NCI-H526 (cell line): ENCODE data around the gene NPAS3.

ENCODE experiments used
- DNase-seq, 2 experiments: peaks; one replicate each; lab custom pipeline; 2025; lab: John Stamatoyannopoulos, UW

The NPAS3 gene

GRCh38 chr14:33679461-33680225 lies 741.0 kb downstream of the NPAS3 start:
- no peak for DNase-seq

GRCh38 chr14:33680873-33681272 lies 742.2 kb downstream of the NPAS3 start:
- no peak for DNase-seq

GRCh38 chr14:33682760-33683159 lies 744.1 kb downstream of the NPAS3 start:
- peak in 1 of 2 experiments; percentile 6 for DNase-seq

GRCh38 chr14:33685026-33685425 lies 746.3 kb downstream of the NPAS3 start:
- no peak for DNase-seq

GRCh38 chr14:33685698-33686097 lies 747.0 kb downstream of the NPAS3 start:
- DNase-seq: no peak

- no peak for DNase-seq
Observed at GRCh38 chr14:33686218-33686617, 747.5 kb downstream of the NPAS3 start.

- DNase-seq: no peak
Observed at GRCh38 chr14:33686856-33687255, 748.2 kb downstream of the NPAS3 start.

GRCh38 chr14:33689680-33690079 lies 751.0 kb downstream of the NPAS3 start:
- DNase-seq: no peak

GRCh38 chr14:33691907-33692306 lies 753.2 kb downstream of the NPAS3 start:
- no peak for DNase-seq

GRCh38 chr14:33692762-33693161 lies 754.1 kb downstream of the NPAS3 start:
- no peak for DNase-seq

- no peak for DNase-seq
Observed at GRCh38 chr14:33693237-33693636, 754.6 kb downstream of the NPAS3 start.

- no peak for DNase-seq
Observed at GRCh38 chr14:33696165-33696564, 757.5 kb downstream of the NPAS3 start.

GRCh38 chr14:33699300-33699983 lies 760.8 kb downstream of the NPAS3 start:
- DNase-seq: no peak

- DNase-seq: no peak
Observed at GRCh38 chr14:33700052-33700451, 761.4 kb downstream of the NPAS3 start.

GRCh38 chr14:33702293-33702692 lies 763.6 kb downstream of the NPAS3 start:
- no peak for DNase-seq

GRCh38 chr14:33704481-33704880 lies 765.8 kb downstream of the NPAS3 start:
- DNase-seq: peak in 1 of 2 experiments; percentile 30

GRCh38 chr14:33705490-33705889 lies 766.8 kb downstream of the NPAS3 start:
- no peak for DNase-seq

- no peak for DNase-seq
Observed at GRCh38 chr14:33707716-33708115, 769.0 kb downstream of the NPAS3 start.

- no peak for DNase-seq
Observed at GRCh38 chr14:33709283-33709682, 770.6 kb downstream of the NPAS3 start.

GRCh38 chr14:33709711-33710110 lies 771.0 kb downstream of the NPAS3 start:
- DNase-seq: no peak

GRCh38 chr14:33710273-33710672 lies 771.6 kb downstream of the NPAS3 start:
- DNase-seq: no peak

- no peak for DNase-seq
Observed at GRCh38 chr14:33711194-33711593, 772.5 kb downstream of the NPAS3 start.

GRCh38 chr14:33711811-33712216 lies 773.1 kb downstream of the NPAS3 start:
- DNase-seq: peak in 1 of 2 experiments; percentile 89
